KOPT-K1 (cell line): ENCODE data around the gene OTOG.

Experiments
- H3K27ac ChIP-seq: fragments of 200-600 bp; sonication (generic); 2 replicates; pipeline ENCODE4 v1.5.1; 2016; ENCODE audit warnings: antibody characterized with exemption, mild to moderate bottlenecking, low read depth, low read length; ENCODE audit not compliant: poor library complexity, severe bottlenecking
- H3K36me3 ChIP-seq: fragments of 200-600 bp; sonication (generic); 2 replicates; pipeline ENCODE4 v1.5.1; 2017; ENCODE audit warnings: antibody characterized with exemption, mild to moderate bottlenecking, low read length, moderate library complexity; ENCODE audit not compliant: insufficient read depth
- H3K9me3 ChIP-seq: fragments of 200-600 bp; sonication (generic); 2 replicates; pipeline ENCODE4 v1.5.1; 2017; ENCODE audit warnings: antibody characterized with exemption, low read length, mild to moderate bottlenecking; ENCODE audit not compliant: insufficient read depth, poor library complexity, severe bottlenecking

The OTOG gene

GRCh38 chr11:17695454-17696441 is 148.7 kb downstream of the OTOG start:
- H3K27ac ChIP-seq = no peak overlapping the region
- no peaks in the 10 kb centered on the region for H3K36me3 ChIP-seq
- H3K9me3 ChIP-seq = no peaks in the 10 kb centered on the region

GRCh38 chr11:17696741-17697140 is 149.7 kb downstream of the OTOG start:
- Histone ChIP-seq H3K27ac (no peak overlapping the region), H3K9me3 (no peaks in the 10 kb centered on the region), H3K36me3 (no peaks in the 10 kb centered on the region)
